Endothelial cell (in vitro differentiated cells): ENCODE results near the gene VPREB3. TPM values are rescaled to one million over a fixed set of nuclear protein-coding genes. Genes with fewer than 3 reads are reported as not detected.

ENCODE experiments used
- DNase-seq: peaks from one replicate; pipeline ENCODE4 v3.0.0; 2021; ENCODE audit warnings: low spot score
- H3K27ac Mint-ChIP-seq: one replicate; pipeline ENCODE4 v1.8.0; 2021; ENCODE audit warnings: mixed read lengths, inconsistent platforms; ENCODE audit not compliant: unreplicated experiment
- H3K27me3 Mint-ChIP-seq: one replicate; pipeline ENCODE4 v1.8.0; 2021; ENCODE audit warnings: mild to moderate bottlenecking, moderate library complexity, mixed read lengths, inconsistent platforms; ENCODE audit not compliant: unreplicated experiment
- H3K36me3 Mint-ChIP-seq: one replicate; pipeline ENCODE4 v1.8.0; 2021; ENCODE audit warnings: mild to moderate bottlenecking, low read depth, mixed read lengths, inconsistent platforms; ENCODE audit not compliant: unreplicated experiment
- H3K4me1 Mint-ChIP-seq: one replicate; pipeline ENCODE4 v1.8.0; 2021; ENCODE audit warnings: mild to moderate bottlenecking, mixed read lengths, inconsistent platforms; ENCODE audit not compliant: unreplicated experiment
- H3K4me3 Mint-ChIP-seq: one replicate; pipeline ENCODE4 v1.8.0; 2021; ENCODE audit warnings: mild to moderate bottlenecking, mixed read lengths, inconsistent platforms; ENCODE audit not compliant: unreplicated experiment
- H3K9me3 Mint-ChIP-seq: one replicate; pipeline ENCODE4 v1.8.0; 2021; ENCODE audit warnings: mixed read lengths, inconsistent platforms; ENCODE audit not compliant: unreplicated experiment
- CTCF ChIP-seq: fragments of 200-600 bp; sonication (generic); IDR thresholded peaks from one replicate; pipeline ENCODE4 v1.5.0; 2021; ENCODE audit warnings: antibody characterized with exemption; ENCODE audit not compliant: unreplicated experiment
- total RNA-seq: library from RNA; stranded (reverse); fragmentation: NEBNext Ultra II Directional; extraction: Animal tissue kit (Norgen Biotek cat#: 25700); gene quantifications from one replicate; pipeline ENCODE4 v1.2.1, GENCODE V29; 2021; ENCODE audit not compliant: unreplicated experiment

Gene VPREB3
- total RNA-seq, 1 donor from 2014 or later: not detected

GRCh38 chr22:23782703-23783102 is 28.5 kb upstream of the VPREB3 start:
- H3K9me3 Mint-ChIP-seq: no peaks in the 10 kb centered on the region
- peaks cover 3% of the 10 kb centered on the region for H3K27me3 Mint-ChIP-seq
- peaks cover 6% of the 10 kb centered on the region for H3K4me1 Mint-ChIP-seq
- no peak for TF ChIP-seq CTCF
- H3K4me3 Mint-ChIP-seq: no peak overlapping the region
- no peak overlapping the region for H3K27ac Mint-ChIP-seq
- no peaks in the 10 kb centered on the region for H3K36me3 Mint-ChIP-seq
- DNase-seq: no peak

GRCh38 chr22:23782252-23782651 is 28.0 kb upstream of the VPREB3 start:
- Mint-ChIP-seq H3K36me3 (no peaks in the 10 kb centered on the region), H3K27me3 (peaks cover 2% of the 10 kb centered on the region), H3K4me1 (peaks cover 3% of the 10 kb centered on the region), H3K27ac (no peak overlapping the region), H3K9me3 (no peaks in the 10 kb centered on the region), H3K4me3 (no peak overlapping the region)
- no peak for DNase-seq
- TF ChIP-seq CTCF: no peak

- Mint-ChIP-seq H3K4me3 (no peak overlapping the region), H3K9me3 (no peaks in the 10 kb centered on the region), H3K36me3 (no peaks in the 10 kb centered on the region), H3K4me1 (peaks cover 3% of the 10 kb centered on the region), H3K27ac (no peak overlapping the region), H3K27me3 (peaks cover 2% of the 10 kb centered on the region)
- no peak for TF ChIP-seq CTCF
- no peak for DNase-seq
Observed at GRCh38 chr22:23781511-23782183, 27.4 kb upstream of the VPREB3 start.

- Mint-ChIP-seq H3K36me3 (no peaks in the 10 kb centered on the region), H3K4me3 (no peak overlapping the region), H3K4me1 (no peaks in the 10 kb centered on the region), H3K27me3 (peaks cover 2% of the 10 kb centered on the region), H3K9me3 (no peaks in the 10 kb centered on the region), H3K27ac (no peak overlapping the region)
- no peak for TF ChIP-seq CTCF
- DNase-seq: no peak
Observed at GRCh38 chr22:23781065-23781464, 26.8 kb upstream of the VPREB3 start.

GRCh38 chr22:23780146-23780748 is 26.0 kb upstream of the VPREB3 start:
- no peak overlapping the region for H3K27ac Mint-ChIP-seq
- H3K27me3 Mint-ChIP-seq: peaks cover 4% of the 10 kb centered on the region

More at GRCh38 chr22:23780146-23780748, 26.0 kb upstream of the VPREB3 start:
- H3K36me3 Mint-ChIP-seq: no peaks in the 10 kb centered on the region
- DNase-seq: no peak
- no peak for TF ChIP-seq CTCF
- no peaks in the 10 kb centered on the region for H3K9me3 Mint-ChIP-seq
- no peak overlapping the region for H3K4me3 Mint-ChIP-seq
- no peaks in the 10 kb centered on the region for H3K4me1 Mint-ChIP-seq
